ENCODE measurements around the gene MLIP. TPM values are rescaled to one million over a fixed set of nuclear protein-coding genes. Genes with fewer than 3 reads are reported as not detected.

The MLIP gene
- total and polyA plus RNA-seq, 2 of the 13 experiments (the other 11 are each of a cell fraction or from before 2014, with no cell fraction given): 0.08 to 0.33 TPM

DNA sequence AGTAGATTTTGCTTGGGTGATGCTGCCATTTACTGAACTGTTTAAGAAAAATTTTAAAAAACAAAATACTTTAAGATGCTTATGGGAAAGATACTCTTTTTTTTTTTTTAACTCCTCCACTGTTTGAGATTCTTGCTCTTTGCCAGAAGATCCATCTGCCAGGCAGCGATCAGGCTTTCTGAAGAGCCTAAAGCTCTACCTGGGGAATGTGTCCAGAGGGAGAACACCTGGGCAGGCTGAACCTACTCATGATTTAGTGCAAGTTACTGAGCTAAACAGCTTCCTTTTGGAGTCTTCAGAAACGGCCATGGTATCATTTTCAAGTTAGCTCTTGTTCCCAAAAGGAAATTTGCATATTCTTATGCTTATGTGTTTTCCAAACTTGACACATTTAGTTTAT is 23.5 kb upstream of the MLIP start:
- Histone ChIP-seq H3K36me3 (replicated peaks in 1 of 2; ENCODE audit: control insufficient read depth in 1 of 2, insufficient read depth in 2 of 2, low read length in 2 of 2) (no peaks in the 10 kb centered on the region), H3K9me3 (ENCODE audit: low read length) (no peaks in the 10 kb centered on the region), H3K27me3 (ENCODE audit: control insufficient read depth in 1 of 2, insufficient read depth in 2 of 2, low read length in 2 of 2) (no peaks in the 10 kb centered on the region), H3K4me2 (ENCODE audit: low read depth, low read length) (no peak overlapping the region), H2AFZ (ENCODE audit: low read length) (no peak overlapping the region), H3K4me1 (ENCODE audit: insufficient read depth, low read length) (no peaks in the 10 kb centered on the region), H3K27ac (ENCODE audit: extremely low read length, insufficient read depth, low read length) (no peak overlapping the region), H3K79me2 (ENCODE audit: insufficient read depth, low read length) (no peaks in the 10 kb centered on the region), H3K4me3 (replicated peaks in 1 of 3; ENCODE audit: insufficient read depth in 1 of 3, low read depth in 2 of 3, low read length in 3 of 3) (no peak overlapping the region), H4K20me1 (ENCODE audit: insufficient read depth, low read length) (no peaks in the 10 kb centered on the region), H3K9ac (ENCODE audit: insufficient read depth, low read depth, low read length) (no peak overlapping the region)
- POLR2A ChIA-PET: no interaction called here
- DNase-seq (ENCODE audit: low spot score) (no peak), FAIRE-seq (no peak), ATAC-seq (no peak)
- 31% methylated on average over 2 of the region's 2 CpGs for WGBS (ENCODE audit: low lambda C conversion rate)
- in situ Hi-C loops (cut with HindIII; ENCODE audit: extremely low pct_ligation_motif_present, low pct_unique_long_range_greater_than_20kb) (no loop called here), intact Hi-C loops (cut with micrococcal nuclease; ENCODE audit: unreplicated experiment) (no loop called here)
- TF ChIP-seq ZNF629 (CRISPR knock-in tag; conservative IDR thresholded peaks at IDR 0.05) (no peak), SKI (IDR thresholded peaks at IDR 0.05; ENCODE audit: partially characterized antibody) (no peak), TAF15 (IDR thresholded peaks at IDR 0.05; ENCODE audit: low read depth, low read length, poor library complexity, severe bottlenecking) (no peak), MLLT10 (CRISPR knock-in tag; IDR thresholded peaks at IDR 0.05) (no peak), ZNF782 (CRISPR knock-in tag; IDR thresholded peaks at IDR 0.05; ENCODE audit: borderline replicate concordance) (no peak), ZNF30 (CRISPR knock-in tag; IDR thresholded peaks at IDR 0.05) (no peak), ZEB1 (IDR thresholded peaks at IDR 0.05; ENCODE audit: insufficient replicate concordance, low read depth) (no peak), TBX3 (IDR thresholded peaks at IDR 0.05; ENCODE audit: borderline replicate concordance) (no peak), RXRB (CRISPR knock-in tag; IDR thresholded peaks at IDR 0.05; ENCODE audit: borderline replicate concordance) (no peak), ZNF282 (IDR thresholded peaks at IDR 0.05; ENCODE audit: partially characterized antibody) (no peak), ZNF496 (CRISPR knock-in tag; IDR thresholded peaks at IDR 0.05; ENCODE audit: insufficient replicate concordance) (no peak), YEATS4 (CRISPR knock-in tag; IDR thresholded peaks at IDR 0.05; ENCODE audit: borderline replicate concordance) (no peak)
- TF ChIP-seq, protein P1, sequence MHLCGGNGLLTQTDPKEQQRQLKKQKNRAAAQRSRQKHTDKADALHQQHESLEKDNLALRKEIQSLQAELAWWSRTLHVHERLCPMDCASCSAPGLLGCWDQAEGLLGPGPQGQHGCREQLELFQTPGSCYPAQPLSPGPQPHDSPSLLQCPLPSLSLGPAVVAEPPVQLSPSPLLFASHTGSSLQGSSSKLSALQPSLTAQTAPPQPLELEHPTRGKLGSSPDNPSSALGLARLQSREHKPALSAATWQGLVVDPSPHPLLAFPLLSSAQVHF (CRISPR knock-in tag; IDR thresholded peaks at IDR 0.05): no peak
- TF ChIP-seq, protein P2, sequence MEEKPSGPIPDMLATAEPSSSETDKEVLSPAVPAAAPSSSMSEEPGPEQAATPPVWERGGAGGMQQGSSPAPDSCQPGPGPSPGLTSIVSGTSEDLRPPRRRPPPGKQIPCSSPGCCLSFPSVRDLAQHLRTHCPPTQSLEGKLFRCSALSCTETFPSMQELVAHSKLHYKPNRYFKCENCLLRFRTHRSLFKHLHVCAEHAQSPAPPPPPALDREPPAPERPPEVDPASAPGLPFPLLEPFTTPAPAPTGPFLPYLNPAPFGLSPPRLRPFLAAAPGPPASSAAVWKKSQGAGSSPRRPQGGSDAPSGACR (CRISPR knock-in tag; IDR thresholded peaks at IDR 0.05): no peak
- CTCF ChIA-PET (ENCODE audit: low intra/inter-chr PET ratio, low total read pairs): no interaction called here
- BruUV-seq (replicated peaks): no TSS peak
